Astrocyte (in vitro differentiated cells and primary cell): Measurements from ENCODE around the gene GKN2. TPM values are rescaled to one million over a fixed set of nuclear protein-coding genes. Genes with fewer than 3 reads are reported as not detected.
"Not testable (repeated sequence)": the region's sequence is repeated elsewhere in the genome, so short reads cannot be mapped to it uniquely, and the experiment has no call there.

ENCODE experiments used
- DNase-seq: peaks from one replicate; pipeline ENCODE4 v3.0.0-alpha.2; 2010; ENCODE audit warnings: low read depth
- FAIRE-seq: peaks from 2 replicates; lab custom pipeline; 2011; peaks lifted over from hg19 to GRCh38; lab: Jason Lieb, UNC
- H2AFZ ChIP-seq: 2 replicates; pipeline ENCODE4 v1.6.0; 2012; ENCODE audit warnings: low read depth, low read length, inconsistent platforms
- H3K27ac ChIP-seq: 2 replicates; pipeline ENCODE4 v1.5.1; 2011; ENCODE audit warnings: low read depth, low read length, inconsistent platforms
- H3K27me3 ChIP-seq: 2 replicates; pipeline ENCODE4 v1.6.0; 2011; ENCODE audit warnings: low read length, inconsistent platforms; ENCODE audit not compliant: insufficient read depth
- H3K36me3 ChIP-seq: 2 replicates; pipeline ENCODE4 v1.5.1; 2011; ENCODE audit warnings: low read length, inconsistent platforms; ENCODE audit not compliant: insufficient read depth
- H3K4me1 ChIP-seq: 2 replicates; pipeline ENCODE4 v1.5.1; 2011; ENCODE audit warnings: low read length, inconsistent platforms; ENCODE audit not compliant: insufficient read depth
- H3K4me2 ChIP-seq: 2 replicates; pipeline ENCODE4 v1.6.0; 2012; ENCODE audit warnings: low read length, inconsistent platforms
- H3K4me3 ChIP-seq: 2 replicates; pipeline ENCODE4 v1.5.1; 2011; ENCODE audit warnings: low read depth, mild to moderate bottlenecking, low read length, inconsistent platforms; ENCODE audit not compliant: insufficient read depth
- H3K79me2 ChIP-seq: 2 replicates; pipeline ENCODE4 v1.6.0; 2012; ENCODE audit warnings: mild to moderate bottlenecking, low read length, inconsistent platforms; ENCODE audit not compliant: insufficient read depth
- H3K9ac ChIP-seq: 2 replicates; pipeline ENCODE4 v1.6.0; 2012; ENCODE audit warnings: mild to moderate bottlenecking, low read length, inconsistent platforms
- H3K9me3 ChIP-seq: 2 replicates; pipeline ENCODE4 v1.5.1; 2012; ENCODE audit warnings: low read depth, mild to moderate bottlenecking, low read length, inconsistent platforms; ENCODE audit not compliant: insufficient read depth
- H4K20me1 ChIP-seq: 2 replicates; pipeline ENCODE4 v1.6.0; 2012; ENCODE audit warnings: low read length, inconsistent platforms; ENCODE audit not compliant: insufficient read depth
- H3K27ac Mint-ChIP-seq: one replicate; pipeline ENCODE4 v1.8.0; 2021; ENCODE audit warnings: mild to moderate bottlenecking, mixed read lengths; ENCODE audit not compliant: unreplicated experiment
- H3K27me3 Mint-ChIP-seq: one replicate; pipeline ENCODE4 v1.8.0; 2021; ENCODE audit warnings: low read depth, mixed read lengths; ENCODE audit not compliant: unreplicated experiment
- H3K36me3 Mint-ChIP-seq: one replicate; pipeline ENCODE4 v1.8.0; 2021; ENCODE audit warnings: low read depth, mixed read lengths; ENCODE audit not compliant: unreplicated experiment
- H3K4me1 Mint-ChIP-seq: one replicate; pipeline ENCODE4 v1.8.0; 2021; ENCODE audit warnings: low read depth, mixed read lengths; ENCODE audit not compliant: unreplicated experiment
- H3K4me3 Mint-ChIP-seq: one replicate; pipeline ENCODE4 v1.8.0; 2021; ENCODE audit warnings: mild to moderate bottlenecking, moderate library complexity, mixed read lengths; ENCODE audit not compliant: unreplicated experiment
- H3K9me3 Mint-ChIP-seq: one replicate; pipeline ENCODE4 v1.8.0; 2021; ENCODE audit warnings: mild to moderate bottlenecking, mixed read lengths; ENCODE audit not compliant: unreplicated experiment
- CTCF ChIP-seq: IDR thresholded peaks from 2 replicates; pipeline ENCODE4 v1.5.1; 2011; ENCODE audit warnings: low read depth, mild to moderate bottlenecking, inconsistent platforms, low read length, moderate library complexity; ENCODE audit not compliant: insufficient read depth
- EZH2 ChIP-seq: IDR thresholded peaks from 2 replicates; pipeline ENCODE4 v1.6.1; 2012; ENCODE audit warnings: mild to moderate bottlenecking, low read length, inconsistent platforms; ENCODE audit not compliant: insufficient read depth
- total RNA-seq: library from RNA; stranded (reverse); gene quantifications from 2 replicates; pipeline ENCODE4 v1.2.1, GENCODE V29; 2021

Gene GKN2
- total RNA-seq, 1 donor from 2014 or later: not detected

GRCh38 chr2:68901561-68901960 lies 51.1 kb downstream of the GKN2 start:
- Histone ChIP-seq H3K4me3 (no peak overlapping the region), H3K9me3 (no peaks in the 10 kb centered on the region), H4K20me1 (no peaks in the 10 kb centered on the region), H2AFZ (no peak overlapping the region), H3K27ac (no peak overlapping the region), H3K79me2 (no peaks in the 10 kb centered on the region), H3K36me3 (no peaks in the 10 kb centered on the region), H3K27me3 (no peaks in the 10 kb centered on the region), H3K9ac (no peak overlapping the region), H3K4me2 (no peak overlapping the region), H3K4me1 (no peaks in the 10 kb centered on the region)
- H3K36me3 Mint-ChIP-seq: no peaks in the 10 kb centered on the region
- peaks cover 15% of the 10 kb centered on the region for H3K9me3 Mint-ChIP-seq
- H3K4me3 Mint-ChIP-seq: no peak overlapping the region
- no peaks in the 10 kb centered on the region for H3K4me1 Mint-ChIP-seq
- no peak for FAIRE-seq
- H3K27me3 Mint-ChIP-seq: peaks cover 2% of the 10 kb centered on the region
- no peak overlapping the region for H3K27ac Mint-ChIP-seq
- no peak for DNase-seq
- TF ChIP-seq EZH2 (no peak), CTCF (no peak)

DNA sequence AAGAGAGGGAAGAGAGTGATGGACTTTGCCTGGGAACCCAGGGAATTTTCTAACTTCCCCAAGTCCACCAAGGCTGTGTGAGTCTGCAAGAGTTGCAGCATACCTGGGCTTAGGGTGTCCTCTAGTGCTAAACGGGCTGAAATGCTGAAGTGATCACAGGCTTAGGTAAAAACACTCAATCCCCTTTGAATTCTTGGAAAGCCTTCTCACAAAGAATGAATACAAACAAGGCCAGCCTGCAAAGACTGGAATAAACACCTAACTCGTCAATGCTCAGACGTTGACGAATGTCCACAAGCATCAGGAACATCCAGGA lies 51.5 kb downstream of the GKN2 start:
- H3K27ac ChIP-seq: no peak overlapping the region
- no peak overlapping the region for H2AFZ ChIP-seq
- TF ChIP-seq EZH2: no peak
- TF ChIP-seq CTCF: peak; percentile 33
- H3K4me1 ChIP-seq: no peaks in the 10 kb centered on the region
- no peaks in the 10 kb centered on the region for H3K36me3 ChIP-seq
- DNase-seq (no peak), FAIRE-seq (peak; percentile 79)
- Mint-ChIP-seq H3K4me1 (no peaks in the 10 kb centered on the region), H3K27me3 (peaks cover 2% of the 10 kb centered on the region), H3K9me3 (peaks cover 15% of the 10 kb centered on the region), H3K27ac (no peak overlapping the region), H3K4me3 (no peak overlapping the region), H3K36me3 (no peaks in the 10 kb centered on the region)
- H4K20me1 ChIP-seq: no peaks in the 10 kb centered on the region
- no peaks in the 10 kb centered on the region for H3K27me3 ChIP-seq
- no peaks in the 10 kb centered on the region for H3K79me2 ChIP-seq
- H3K9me3 ChIP-seq: no peaks in the 10 kb centered on the region
- no peak overlapping the region for H3K9ac ChIP-seq
- no peak overlapping the region for H3K4me2 ChIP-seq
- H3K4me3 ChIP-seq: no peak overlapping the region

GRCh38 chr2:68900496-68901198 lies 52.0 kb downstream of the GKN2 start:
- H3K4me3 Mint-ChIP-seq: no peak overlapping the region
- TF ChIP-seq EZH2 (no peak), CTCF (no peak)
- H3K27me3 ChIP-seq: no peaks in the 10 kb centered on the region
- H3K27me3 Mint-ChIP-seq: peaks cover 2% of the 10 kb centered on the region
- no peak overlapping the region for H3K9ac ChIP-seq
- H3K4me1 Mint-ChIP-seq: no peaks in the 10 kb centered on the region
- no peaks in the 10 kb centered on the region for H3K4me1 ChIP-seq
- no peaks in the 10 kb centered on the region for H3K36me3 Mint-ChIP-seq
- no peaks in the 10 kb centered on the region for H3K79me2 ChIP-seq
- DNase-seq (no peak), FAIRE-seq (no peak)
- H3K9me3 Mint-ChIP-seq: peaks cover 15% of the 10 kb centered on the region
- H3K27ac Mint-ChIP-seq: no peak overlapping the region
- H3K36me3 ChIP-seq: no peaks in the 10 kb centered on the region
- no peak overlapping the region for H2AFZ ChIP-seq
- no peaks in the 10 kb centered on the region for H3K9me3 ChIP-seq
- no peak overlapping the region for H3K4me3 ChIP-seq
- no peak overlapping the region for H3K27ac ChIP-seq
- H4K20me1 ChIP-seq: no peaks in the 10 kb centered on the region
- H3K4me2 ChIP-seq: no peak overlapping the region

DNA sequence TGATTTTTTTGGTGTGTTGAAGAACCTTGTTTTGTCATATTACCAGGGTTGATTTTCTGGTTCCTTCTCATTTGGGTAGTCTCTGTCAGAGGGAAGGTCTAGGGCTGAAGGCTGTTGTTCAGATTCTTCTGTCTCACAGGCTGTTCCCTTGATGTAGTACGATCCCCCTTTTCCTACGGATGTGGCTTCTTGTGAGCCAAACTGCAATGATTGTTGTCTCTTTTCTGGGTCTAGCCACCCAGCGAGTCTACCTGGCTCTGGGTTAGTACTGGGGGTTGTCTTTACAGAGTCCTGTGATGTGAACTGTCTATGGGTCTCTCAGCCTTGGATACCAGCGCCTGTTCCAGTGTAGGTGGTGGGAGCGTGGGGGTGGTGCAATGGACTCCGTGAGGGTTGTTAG lies 56.7 kb downstream of the GKN2 start:
- not testable (repeated sequence) for H3K4me1 Mint-ChIP-seq, FAIRE-seq, H3K27ac Mint-ChIP-seq

More for the DNA sequence above, 56.7 kb downstream of the GKN2 start:
- not testable (repeated sequence) for H3K27me3 ChIP-seq, H4K20me1 ChIP-seq, H3K4me3 ChIP-seq, H3K4me3 Mint-ChIP-seq, DNase-seq, H3K36me3 ChIP-seq, H3K36me3 Mint-ChIP-seq, H3K4me1 ChIP-seq, H3K79me2 ChIP-seq, H3K4me2 ChIP-seq, H3K9ac ChIP-seq, H3K9me3 Mint-ChIP-seq, H3K9me3 ChIP-seq, H2AFZ ChIP-seq, H3K27me3 Mint-ChIP-seq, H3K27ac ChIP-seq
